Astrocyte (in vitro differentiated cells and primary cell): ENCODE results near the gene FBLN1.

Experiments
- CTCF ChIP-seq: IDR thresholded peaks from 2 replicates; pipeline ENCODE4 v1.5.1; 2011; ENCODE audit warnings: low read depth, mild to moderate bottlenecking, inconsistent platforms, low read length, moderate library complexity; ENCODE audit not compliant: insufficient read depth
- EZH2 ChIP-seq: IDR thresholded peaks from 2 replicates; pipeline ENCODE4 v1.6.1; 2012; ENCODE audit warnings: mild to moderate bottlenecking, low read length, inconsistent platforms; ENCODE audit not compliant: insufficient read depth

- TF ChIP-seq CTCF: no peak
- no peak for TF ChIP-seq EZH2
Observed at GRCh38 chr22:45562102-45562501, 59.4 kb downstream of the FBLN1 start.
